ENCODE data around the gene ZNF76.
A peak's percentile ranks its signal among the peaks of the same experiment; 100 is the strongest.

ZNF76 gene

DNA sequence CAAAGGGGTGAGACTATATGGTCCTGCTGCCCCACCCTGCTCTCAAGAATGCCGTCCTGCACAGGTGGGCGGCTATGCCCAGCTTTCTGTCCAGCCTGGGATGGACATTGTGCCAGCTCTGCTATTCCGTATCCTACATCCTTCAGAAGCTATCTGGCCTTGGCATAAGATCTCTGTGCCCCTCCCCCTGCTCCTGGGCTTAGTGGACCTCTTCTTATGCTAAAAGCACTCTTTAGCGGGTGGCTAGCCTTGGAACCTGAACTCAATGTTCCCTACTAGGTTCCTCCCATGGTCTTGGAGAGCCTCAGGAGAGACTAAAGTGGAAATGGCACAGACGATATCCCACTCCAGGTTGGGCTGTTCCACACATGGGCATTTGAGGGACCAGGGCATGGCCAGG, 23.3 kb upstream of the ZNF76 start:
- no peak for DNase-seq (ENCODE audit: low read depth in 1 of 2, low spot score in 1 of 2)

DNA sequence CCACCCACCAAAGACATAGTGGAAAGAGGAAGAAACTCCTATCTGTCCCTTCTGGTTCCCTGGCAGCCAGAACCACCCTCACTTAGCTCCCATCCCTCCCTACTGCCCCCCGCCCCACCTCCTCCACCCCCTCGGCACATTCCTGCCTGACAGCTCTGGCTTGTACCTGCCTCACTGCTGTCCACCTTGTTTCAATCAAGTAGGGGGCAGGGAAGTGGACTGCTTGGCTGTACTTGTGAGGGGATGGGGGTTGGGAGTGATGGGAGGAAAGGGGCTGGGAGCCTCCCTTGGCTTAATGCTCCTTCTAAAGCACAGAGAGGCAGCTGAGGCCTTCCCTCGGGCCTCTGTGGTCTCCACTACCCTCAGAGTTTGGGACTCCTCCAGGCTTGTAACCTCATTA, 22.1 kb upstream of the ZNF76 start:
- DNase-seq (ENCODE audit: low read depth in 1 of 2, low spot score in 1 of 2), result no peak

DNA sequence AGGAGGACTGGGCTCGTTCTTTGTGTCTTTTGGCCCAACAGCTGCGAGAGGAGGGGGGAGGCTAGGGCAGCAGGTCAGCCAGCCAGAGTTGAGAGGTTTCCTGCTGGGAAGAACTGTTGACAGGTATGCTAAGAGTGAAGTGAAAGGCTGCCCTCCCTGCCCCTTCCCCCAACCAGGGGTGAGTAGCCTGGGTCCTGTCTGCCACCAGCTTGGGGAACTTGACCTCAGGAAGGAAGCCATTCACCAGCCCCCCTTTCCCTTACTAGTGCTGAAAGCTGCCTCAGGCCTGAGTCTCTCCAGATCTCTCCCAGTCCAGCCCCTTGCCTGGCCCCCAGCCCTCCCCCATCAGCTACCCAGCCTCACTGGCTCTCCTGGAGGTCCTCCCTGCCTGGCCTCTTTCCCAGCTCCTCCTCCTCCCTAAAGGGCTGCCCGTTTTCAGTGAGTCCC, 20.7 kb upstream of the ZNF76 start:
- no peak for DNase-seq (ENCODE audit: low read depth in 1 of 2, low spot score in 1 of 2)

DNA sequence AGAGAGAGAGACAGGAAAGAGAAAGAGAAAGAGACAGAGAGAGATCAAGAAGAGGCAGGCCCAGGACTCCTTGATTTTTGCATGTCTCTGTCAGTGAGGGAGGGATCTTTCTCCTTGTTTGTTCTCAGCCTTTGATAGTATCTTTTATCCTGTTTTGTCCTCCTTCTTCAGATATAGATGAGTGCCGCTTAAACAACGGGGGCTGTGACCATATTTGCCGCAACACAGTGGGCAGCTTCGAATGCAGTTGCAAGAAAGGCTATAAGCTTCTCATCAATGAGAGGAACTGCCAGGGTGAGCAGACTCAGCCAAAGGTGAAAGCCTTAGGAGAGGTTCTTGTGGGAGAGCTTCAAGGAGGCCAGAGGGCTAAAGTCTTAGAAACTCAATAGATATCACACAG, 20.0 kb upstream of the ZNF76 start:
- DNase-seq (ENCODE audit: low read depth in 1 of 2, low spot score in 1 of 2), result no peak

DNA sequence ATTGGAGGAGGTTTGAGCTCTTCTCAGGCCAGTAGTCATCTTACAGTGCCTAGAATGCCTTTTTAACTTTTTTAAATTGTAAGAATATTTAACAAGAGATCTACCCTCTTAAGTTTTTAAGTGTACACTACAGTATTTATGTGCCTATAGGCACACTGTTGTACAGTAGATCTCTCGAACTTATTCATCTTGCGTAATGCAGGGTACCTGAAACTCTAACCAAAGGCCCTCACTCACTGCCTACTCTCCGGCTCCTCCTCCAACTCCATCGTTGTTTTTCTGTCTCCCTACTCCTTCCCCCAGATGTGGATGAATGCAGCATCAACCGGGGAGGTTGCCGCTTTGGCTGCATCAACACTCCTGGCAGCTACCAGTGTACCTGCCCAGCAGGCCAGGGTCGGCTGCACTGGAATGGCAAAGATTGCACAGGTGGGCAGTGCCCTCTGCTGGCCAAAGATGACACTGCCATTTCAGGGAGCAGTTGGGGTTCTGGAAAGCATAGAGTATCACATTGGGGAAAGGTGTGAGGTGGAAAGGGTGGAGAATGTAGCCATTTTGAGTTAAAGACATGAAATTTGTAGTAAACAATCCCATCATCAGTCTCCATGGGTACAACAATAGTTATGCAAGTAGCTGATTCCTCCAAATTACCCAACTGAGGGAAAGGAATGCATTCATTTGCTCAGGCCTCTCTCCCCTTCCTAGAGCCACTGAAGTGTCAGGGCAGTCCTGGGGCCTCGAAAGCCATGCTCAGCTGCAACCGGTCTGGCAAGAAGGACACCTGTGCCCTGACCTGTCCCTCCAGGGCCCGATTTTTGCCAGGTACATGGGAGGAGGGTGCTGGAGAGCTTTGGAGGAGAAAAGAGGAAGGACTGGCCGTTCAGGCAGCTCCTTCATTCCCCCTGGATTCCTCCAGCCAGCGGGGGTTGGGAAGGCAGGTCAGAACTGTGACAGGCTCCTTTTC, 18.4 kb upstream of the ZNF76 start:
- DNase-seq (ENCODE audit: low read depth in 1 of 2, low spot score in 1 of 2), result peak; percentile 59 to 64

DNA sequence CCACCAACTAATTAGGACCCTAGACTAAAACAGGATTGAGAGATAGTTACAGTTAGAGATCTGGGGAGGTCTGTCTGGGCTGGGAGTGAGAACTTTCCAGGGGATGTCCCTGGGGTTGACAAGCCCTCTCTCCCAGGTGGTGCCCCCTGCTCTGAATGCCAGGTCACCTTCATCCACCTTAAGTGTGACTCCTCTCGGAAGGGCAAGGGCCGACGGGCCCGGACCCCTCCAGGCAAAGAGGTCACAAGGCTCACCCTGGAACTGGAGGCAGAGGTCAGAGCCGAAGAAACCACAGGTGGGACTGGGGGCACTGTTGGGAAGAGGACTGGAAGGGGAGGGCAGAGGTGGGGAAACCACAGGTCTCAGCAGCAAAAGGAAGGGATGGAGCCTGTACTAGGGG, 17.0 kb upstream of the ZNF76 start:
- DNase-seq (ENCODE audit: low read depth in 1 of 2, low spot score in 1 of 2), result no peak

DNA sequence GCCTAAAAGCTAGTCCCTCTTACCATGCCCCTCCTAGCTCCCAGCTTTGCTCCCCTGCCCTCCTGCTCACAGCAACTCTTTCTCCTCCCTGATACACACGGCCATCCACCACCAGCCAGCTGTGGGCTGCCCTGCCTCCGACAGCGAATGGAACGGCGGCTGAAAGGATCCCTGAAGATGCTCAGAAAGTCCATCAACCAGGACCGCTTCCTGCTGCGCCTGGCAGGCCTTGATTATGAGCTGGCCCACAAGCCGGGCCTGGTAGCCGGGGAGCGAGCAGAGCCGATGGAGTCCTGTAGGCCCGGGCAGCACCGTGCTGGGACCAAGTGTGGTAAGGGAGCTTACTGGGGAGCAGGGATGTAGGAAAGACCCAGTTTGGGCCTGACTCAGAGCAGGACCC, 16.6 kb upstream of the ZNF76 start:
- DNase-seq (ENCODE audit: low read depth in 1 of 2, low spot score in 1 of 2), result no peak

DNA sequence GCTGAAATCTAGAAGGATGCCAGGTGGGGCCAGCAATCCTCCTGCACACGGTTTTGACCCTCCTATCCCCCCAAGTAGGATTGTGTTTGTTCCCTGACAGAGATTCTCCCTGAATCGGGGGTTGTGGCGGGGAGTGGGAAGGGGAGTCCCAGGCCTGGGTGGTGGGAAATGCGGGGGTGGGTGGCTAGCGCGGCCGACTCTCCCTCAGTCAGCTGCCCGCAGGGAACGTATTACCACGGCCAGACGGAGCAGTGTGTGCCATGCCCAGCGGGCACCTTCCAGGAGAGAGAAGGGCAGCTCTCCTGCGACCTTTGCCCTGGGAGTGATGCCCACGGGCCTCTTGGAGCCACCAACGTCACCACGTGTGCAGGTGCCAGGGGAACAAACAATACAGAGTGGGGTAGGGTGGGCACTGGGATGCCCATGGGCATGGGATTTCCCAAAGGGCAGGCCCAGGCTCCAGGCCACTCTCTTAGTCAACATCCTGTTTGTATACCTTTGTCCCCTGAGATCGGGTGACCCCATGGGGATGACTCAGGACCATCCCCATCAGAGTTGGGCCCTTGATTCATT, 16.1 kb upstream of the ZNF76 start:
- no peak for DNase-seq (ENCODE audit: low read depth in 1 of 2, low spot score in 1 of 2)

DNA sequence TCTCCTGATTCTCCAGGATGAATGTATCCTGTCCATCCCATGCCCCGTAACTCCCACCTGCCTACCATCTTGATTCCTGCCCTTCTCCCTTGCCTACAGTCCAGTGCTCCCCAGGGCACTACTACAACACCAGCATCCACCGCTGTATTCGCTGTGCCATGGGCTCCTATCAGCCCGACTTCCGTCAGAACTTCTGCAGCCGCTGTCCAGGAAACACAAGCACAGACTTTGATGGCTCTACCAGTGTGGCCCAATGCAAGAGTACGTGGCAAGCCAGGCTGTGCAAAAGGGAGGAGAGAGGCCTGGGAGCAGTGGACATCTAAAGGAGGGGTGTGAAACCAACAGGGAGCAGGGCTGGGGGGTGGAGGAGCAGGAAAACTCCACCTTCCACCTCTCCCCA, 15.0 kb upstream of the ZNF76 start:
- no peak for DNase-seq (ENCODE audit: low read depth in 1 of 2, low spot score in 1 of 2)

DNA sequence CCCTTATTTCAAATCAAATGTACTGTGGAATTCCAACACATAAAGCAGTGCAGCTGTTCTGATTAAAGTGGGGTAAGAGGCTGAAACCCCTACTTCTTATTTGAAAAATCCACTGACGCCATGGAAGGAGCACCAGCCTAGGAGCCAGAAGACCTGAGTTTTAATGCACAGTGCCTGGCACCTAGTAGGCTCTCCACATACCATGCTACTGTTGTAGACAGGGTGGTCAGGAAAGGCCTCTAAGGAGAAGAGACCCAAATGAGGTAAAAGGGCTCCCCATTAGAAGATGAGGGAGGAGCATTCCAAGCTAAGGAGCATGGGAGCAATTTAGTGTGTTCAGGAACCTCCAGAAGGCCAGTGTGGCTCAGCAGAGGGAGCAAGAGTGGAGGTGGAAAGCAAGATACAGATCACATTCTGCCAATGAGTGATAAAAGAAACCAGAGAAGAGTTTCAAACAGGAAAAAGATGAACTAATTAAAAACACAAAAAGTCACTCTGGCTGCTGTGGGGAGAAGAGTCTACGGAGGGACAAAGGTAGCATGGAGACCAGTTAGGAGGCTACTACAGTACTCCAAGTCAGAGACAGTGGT, 11.8 kb upstream of the ZNF76 start:
- DNase-seq (ENCODE audit: low read depth in 1 of 2, low spot score in 1 of 2), result no peak

DNA sequence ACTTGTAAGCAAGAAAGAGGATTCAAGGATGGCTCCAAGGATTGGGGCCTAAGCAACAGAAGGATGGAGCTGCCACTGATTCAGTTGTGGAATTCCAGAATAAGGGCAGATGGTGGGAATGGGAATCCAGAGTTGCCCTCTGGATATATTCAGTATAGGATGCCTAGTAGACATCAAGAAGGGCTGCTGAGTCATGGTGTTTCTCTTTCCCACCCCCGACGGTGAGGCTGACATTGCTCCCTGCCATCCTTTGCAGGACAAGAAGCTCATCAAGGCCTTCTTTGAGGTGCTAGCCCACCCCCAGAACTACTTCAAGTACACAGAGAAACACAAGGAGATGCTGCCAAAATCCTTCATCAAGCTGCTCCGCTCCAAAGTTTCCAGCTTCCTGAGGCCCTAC, 11.2 kb upstream of the ZNF76 start:
- DNase-seq (ENCODE audit: low read depth in 1 of 2, low spot score in 1 of 2), result no peak

DNA sequence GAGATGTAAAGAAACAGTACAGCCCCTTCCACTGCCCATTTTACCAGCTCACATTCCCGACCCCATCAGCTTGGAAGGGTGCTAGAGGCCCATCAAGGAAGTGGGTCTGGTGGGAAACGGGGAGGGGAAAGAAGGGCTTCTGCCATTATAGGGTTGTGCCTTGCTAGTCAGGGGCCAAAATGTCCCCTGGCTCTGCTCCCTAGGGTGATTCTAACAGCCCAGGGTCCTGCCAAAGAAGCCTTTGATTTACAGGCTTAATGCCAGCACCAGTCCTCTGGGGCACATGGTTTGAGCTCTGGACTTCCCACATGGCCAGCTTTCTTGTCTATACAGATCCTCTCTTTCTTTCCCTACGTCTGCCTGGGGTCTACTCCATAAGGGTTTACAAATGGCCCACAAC, 10.6 kb upstream of the ZNF76 start:
- DNase-seq (ENCODE audit: low read depth in 1 of 2, low spot score in 1 of 2), result no peak

DNA sequence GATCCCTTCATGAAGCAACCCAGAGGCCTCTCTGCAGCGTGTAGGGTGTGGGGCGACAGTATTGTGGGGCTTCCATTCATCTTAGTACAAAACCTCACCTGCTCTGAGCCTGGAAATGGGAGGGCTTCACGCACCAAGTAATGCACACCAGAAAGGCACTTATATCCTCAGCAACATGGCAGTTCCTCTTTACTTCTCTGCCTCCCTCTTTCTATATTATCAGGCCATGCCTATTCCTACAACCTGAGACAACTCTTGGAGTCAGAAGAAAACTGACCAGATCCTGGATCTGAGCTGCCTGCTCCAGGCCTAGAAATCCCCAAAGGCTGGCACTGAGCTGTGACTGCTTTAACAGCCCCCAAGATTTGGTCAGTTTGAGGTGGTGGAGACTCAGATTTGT, 7.6 kb upstream of the ZNF76 start:
- no peak for DNase-seq (ENCODE audit: low read depth in 1 of 2, low spot score in 1 of 2)

DNA sequence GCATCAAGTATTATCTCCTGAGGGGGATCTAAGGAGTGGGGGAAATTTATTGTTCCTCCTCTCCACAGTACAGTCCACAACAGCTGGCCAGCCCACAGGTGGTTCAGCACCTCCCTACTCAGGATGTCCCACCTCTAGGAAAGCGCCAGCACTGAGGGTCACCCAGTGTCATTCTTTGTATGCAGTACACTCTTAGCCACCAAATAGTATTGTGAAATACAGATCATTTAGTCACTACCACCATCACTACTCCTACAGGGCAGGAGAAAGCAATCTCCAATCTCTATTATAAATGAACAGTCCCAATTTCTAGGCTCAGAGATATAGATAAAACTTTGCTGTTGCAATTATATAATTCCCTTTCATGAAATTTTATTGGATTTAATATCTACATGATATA, 6.3 kb upstream of the ZNF76 start:
- DNase-seq (ENCODE audit: low read depth in 1 of 2, low spot score in 1 of 2), result no peak

DNA sequence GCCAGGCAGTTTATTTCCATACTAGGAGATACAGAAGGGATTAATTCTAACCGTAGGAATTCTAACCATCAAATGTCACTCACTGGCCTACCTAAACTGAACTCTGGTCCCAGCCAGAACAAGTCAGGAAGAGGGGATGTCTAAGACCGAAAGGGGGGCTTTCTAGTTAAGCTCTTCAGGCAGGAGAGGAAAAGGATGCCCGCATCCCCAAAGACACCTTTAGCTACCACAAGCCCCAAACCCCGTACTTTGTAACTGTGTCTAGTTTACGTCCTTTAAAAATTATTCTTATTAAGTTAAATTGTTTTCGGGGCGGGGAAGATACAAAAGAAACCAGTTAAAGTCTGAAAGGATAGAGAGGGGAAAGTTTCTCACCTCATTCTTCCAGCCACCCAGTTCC, 1.2 kb upstream of the ZNF76 start:
- no peak for DNase-seq (ENCODE audit: low read depth in 1 of 2, low spot score in 1 of 2)

DNA sequence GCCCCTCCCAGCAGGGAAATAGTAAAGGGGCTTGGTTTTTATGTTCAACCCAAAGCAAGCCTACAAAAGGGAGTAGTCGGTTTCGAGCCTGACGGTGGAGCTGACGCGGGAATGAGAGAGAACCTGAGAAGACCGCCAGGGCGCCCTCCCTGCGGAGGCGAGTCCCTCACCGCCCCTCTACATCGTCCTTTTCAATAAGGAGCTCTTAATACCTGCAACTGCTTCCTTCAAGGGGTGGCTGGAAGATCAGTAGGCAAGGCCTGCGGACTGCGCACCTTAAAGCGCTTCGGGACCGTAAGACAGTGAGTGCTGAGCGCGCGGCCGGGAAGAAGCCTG, 709 bp upstream of the ZNF76 start:
- DNase-seq (ENCODE audit: low read depth in 1 of 2, low spot score in 1 of 2), result no peak

DNA sequence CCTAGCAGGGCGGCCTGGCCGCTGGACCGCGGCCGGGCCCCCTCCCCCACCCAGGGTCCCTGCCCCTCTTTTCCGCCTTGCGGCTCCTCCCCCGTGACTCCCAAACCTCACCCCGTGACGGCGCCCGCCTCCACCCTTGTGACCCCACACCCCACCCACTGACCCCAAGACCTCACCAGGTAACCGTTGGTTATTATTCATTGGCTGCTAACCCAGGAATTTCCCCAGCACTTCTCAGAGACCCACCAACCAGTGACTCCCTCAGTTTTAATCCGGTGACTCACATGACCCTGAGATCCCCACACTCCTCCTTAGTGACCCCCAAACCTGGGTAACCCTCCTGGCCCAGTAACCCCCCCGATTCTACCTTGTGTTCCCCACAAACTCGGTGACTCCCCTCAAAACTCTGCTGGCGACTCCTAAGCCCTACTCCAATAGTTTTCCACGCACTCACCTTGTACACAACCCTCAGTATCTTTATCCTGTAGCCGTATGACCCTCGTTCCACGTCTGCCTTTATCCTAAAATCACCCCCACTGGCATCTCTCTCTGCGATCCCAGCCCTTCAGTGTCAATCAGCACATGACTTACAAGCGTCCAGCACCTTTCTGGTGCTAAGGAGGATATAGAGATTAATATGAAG, 534 bp downstream of the ZNF76 start:
- DNase-seq (ENCODE audit: low read depth in 1 of 2, low spot score in 1 of 2), result peak; percentile 32 to 63

DNA sequence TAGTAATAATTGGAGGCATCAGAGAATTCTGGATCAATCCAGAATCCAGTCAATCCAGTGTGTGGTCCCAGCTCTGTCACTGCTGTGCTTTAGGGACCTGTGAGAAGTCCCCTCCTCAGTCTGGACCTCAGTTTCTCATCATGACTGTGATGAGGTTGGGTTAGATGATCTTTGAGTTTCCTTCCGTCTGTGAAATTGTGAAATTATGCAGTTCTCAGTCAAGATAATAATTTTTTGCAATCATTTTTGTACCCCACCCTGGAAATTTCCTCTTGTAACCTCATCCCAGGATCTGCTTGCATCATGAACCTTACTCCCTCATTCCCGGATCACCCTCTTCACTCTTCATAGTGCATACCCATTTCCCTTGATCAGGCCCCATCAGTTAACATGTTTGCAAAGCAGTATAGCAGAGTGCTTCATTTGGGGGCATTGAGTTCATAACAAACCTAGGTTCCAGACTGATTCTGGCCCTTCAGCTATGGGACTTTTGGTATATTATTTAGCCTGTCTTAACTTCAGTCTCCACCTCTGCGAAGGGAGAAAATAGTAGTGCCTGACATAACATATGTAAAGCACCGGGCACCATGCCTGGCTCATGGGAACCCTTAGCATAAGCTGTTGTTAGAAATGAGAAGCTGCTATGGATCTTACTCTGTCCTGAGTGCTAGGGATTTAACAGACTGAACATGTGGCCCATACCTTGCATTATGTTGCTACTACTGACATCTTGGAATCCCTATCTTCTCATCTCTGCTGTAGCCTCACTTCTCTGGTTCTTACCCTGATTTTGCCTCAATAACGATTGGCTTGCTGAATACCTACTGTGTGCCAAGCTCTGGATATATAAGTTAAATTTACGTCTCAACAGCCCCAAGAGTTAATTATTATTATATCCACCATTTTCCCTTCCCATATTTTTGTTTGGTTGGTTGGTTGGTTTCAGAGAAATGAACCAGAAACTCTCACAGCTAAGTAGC, 1.3 kb downstream of the ZNF76 start:
- no peak for DNase-seq (ENCODE audit: low read depth in 1 of 2, low spot score in 1 of 2)

DNA sequence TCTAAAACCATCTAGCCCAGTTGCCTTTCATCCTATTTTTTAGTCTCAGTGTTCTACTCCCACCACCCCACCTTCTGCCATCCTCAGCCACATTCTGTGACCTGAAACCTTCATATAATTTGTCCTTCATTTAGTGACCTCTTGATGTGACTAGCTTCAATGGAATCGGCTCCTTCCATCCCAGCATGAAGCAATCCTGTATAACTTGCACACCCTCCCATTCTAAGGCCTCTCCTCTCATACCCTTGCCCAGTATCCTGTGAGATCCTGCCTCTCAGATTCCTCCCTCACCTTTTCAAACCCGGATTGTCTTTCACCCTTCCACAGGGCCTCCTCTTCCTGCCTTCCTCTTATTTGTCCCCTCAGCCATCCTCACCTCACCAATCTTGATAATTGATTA, 3.1 kb downstream of the ZNF76 start:
- DNase-seq (ENCODE audit: low read depth in 1 of 2, low spot score in 1 of 2), result no peak

DNA sequence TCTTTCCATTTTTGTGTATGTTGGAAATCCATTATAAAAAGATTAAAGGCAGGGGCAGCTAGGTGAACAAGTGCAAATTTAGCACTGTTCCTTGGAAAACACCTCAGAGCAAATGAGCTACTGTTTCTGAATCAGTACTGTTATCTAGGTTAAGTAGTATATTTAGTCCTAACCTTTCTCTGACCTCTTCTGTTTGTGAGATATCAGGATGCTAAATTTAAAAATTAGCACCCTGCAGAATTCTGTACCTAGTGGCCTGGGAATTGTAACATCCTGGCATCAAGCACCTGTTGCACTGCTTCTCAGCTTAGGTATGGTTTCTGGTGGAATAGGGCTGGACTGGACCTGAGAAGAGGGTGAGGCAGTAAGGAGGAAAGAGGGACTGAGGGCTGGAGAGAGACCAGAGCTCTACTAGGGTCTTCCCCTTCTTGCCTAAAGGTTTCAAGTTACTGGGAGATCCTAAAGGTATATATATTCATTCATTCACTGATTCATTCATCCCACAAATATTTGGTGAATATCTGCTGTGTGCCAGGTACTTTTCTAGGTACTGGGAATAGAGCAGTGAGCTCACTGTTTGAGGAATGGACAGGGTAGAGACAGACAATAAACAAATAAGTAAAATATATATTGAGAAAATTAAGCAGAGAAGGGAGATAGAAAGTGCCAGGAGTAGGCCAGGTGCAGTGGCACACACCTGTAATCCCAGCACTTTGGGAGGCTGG, 5.2 kb downstream of the ZNF76 start:
- no peak for DNase-seq (ENCODE audit: low read depth in 1 of 2, low spot score in 1 of 2)

All from activated T-helper 1 cell treated with anti-CD3 and anti-CD28 coated beads, Interleukin-2, amount 50 U/mL, for 16 hours (primary cell).